Coronary artery (tissue), 2 donors: ENCODE results near the gene PAPOLG.
"Not testable (repeated sequence)": the region's sequence is repeated elsewhere in the genome, so short reads cannot be mapped to it uniquely, and the experiment has no call there.

Experiments used
- DNase-seq: peaks from one replicate; pipeline ENCODE4 v3.0.0-alpha.2; 2017; ENCODE audit warnings: low spot score
- H3K27ac ChIP-seq, 2 donors: fragments of 200-600 bp; sonication (generic); one replicate each; pipeline ENCODE4 v1.5.1; 2016 to 2019
- H3K4me3 ChIP-seq: fragments of 200-600 bp; sonication (generic); 2 replicates; pipeline ENCODE4 v1.5.1; 2016; ENCODE audit warnings: mild to moderate bottlenecking, moderate library complexity
- TF ChIP-seq, protein P1 (sequence below): fragments of 200-600 bp; sonication (generic); IDR thresholded peaks from one replicate; pipeline ENCODE4 v1.5.1; 2019; ENCODE audit warnings: antibody characterized with exemption

PAPOLG gene

DNA sequence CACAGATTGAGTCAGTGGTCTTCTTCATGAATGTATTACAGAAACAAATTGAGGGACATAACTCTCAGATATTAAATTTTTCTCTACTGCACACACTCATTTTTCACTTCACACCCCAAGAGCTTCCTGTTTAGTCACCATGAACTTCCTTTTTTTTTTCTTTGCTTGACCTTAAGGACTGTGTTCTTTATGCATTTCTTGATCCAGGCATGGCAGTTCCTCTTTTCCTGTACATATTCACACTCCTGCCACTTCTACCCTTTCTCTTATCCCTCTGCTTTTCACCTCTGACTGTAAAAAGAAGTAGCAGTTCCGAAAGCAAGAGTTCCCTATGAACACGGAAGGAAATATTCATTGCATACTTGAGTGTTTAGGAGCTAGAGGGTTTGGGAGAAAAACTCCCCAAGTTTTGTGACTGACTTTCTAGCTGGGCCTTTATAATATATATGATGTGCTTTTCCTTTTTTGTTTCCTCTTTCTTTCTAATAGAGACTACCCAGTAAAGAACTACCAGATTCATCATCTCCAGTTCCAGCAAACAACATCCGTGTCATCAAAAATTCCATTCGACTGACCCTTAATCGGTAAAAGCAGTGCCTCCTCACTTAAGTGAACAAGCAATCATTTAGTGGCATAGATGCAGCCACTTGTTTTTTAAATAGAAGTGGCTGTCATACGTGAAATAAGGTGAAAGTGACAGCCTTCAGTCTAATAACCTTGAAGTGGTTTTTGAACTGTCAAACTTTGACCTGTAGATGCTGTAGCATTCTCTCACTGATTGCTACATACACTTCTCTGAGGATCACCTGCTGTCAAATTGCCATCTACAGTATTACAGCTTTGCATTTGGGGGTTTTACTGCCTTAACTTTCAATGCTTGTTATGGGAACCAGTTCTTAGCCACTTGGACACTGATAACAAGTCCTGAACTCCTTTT lies 40.8 kb downstream of the PAPOLG start:
- H3K4me3 ChIP-seq, result no peak overlapping the region
- peak overlapping the region in 1 of 2 donors; percentile 51 for H3K27ac ChIP-seq
- no peak for DNase-seq
- TF ChIP-seq, protein P1, sequence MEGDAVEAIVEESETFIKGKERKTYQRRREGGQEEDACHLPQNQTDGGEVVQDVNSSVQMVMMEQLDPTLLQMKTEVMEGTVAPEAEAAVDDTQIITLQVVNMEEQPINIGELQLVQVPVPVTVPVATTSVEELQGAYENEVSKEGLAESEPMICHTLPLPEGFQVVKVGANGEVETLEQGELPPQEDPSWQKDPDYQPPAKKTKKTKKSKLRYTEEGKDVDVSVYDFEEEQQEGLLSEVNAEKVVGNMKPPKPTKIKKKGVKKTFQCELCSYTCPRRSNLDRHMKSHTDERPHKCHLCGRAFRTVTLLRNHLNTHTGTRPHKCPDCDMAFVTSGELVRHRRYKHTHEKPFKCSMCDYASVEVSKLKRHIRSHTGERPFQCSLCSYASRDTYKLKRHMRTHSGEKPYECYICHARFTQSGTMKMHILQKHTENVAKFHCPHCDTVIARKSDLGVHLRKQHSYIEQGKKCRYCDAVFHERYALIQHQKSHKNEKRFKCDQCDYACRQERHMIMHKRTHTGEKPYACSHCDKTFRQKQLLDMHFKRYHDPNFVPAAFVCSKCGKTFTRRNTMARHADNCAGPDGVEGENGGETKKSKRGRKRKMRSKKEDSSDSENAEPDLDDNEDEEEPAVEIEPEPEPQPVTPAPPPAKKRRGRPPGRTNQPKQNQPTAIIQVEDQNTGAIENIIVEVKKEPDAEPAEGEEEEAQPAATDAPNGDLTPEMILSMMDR, result no peak

DNA sequence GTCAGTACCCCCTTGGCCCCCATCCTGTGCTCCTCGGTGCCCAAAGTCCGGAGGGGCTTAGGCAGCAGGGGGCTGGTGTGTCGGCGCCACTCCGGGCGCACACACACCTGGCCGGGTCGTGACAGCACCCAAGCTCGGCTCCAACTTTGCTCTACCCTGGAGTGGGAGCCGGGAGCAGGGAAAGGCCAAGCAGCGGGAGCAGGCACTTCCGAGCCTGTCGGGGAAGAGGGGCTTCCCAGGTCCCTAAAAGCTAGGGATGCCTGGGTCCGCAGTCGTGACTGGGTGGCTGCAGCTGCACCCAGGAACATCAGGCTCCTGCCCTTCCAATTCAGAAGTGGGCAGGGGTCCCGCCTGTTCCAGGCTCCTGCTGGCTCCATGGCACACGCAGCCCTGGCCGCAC lies 48.4 kb downstream of the PAPOLG start:
- no peak for DNase-seq
- Histone ChIP-seq H3K27ac (no peak overlapping the region), H3K4me3 (no peak overlapping the region)
- TF ChIP-seq, protein P1, result no peak

DNA sequence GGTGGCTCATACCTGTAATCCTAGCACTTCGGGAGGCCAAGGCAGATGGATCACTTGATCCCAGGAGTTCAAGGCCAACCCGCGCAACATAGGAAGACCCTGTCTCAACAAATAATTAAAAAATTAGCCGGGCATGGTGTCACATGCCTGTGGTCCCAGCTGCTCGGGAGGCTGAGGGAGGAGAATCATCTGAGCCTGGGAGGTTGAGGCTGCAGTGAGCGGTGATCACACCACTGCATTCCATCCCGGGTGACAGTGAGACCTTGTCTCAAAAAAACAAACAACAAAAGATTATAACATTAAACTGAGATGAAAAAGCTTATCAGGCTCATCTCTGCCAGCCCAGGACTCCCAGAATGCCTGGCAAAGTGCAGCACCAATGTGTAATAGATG lies 50.5 kb downstream of the PAPOLG start:
- TF ChIP-seq, protein P1, result no peak
- no peak overlapping the region for H3K27ac ChIP-seq
- DNase-seq, result no peak
- no peak overlapping the region for H3K4me3 ChIP-seq

DNA sequence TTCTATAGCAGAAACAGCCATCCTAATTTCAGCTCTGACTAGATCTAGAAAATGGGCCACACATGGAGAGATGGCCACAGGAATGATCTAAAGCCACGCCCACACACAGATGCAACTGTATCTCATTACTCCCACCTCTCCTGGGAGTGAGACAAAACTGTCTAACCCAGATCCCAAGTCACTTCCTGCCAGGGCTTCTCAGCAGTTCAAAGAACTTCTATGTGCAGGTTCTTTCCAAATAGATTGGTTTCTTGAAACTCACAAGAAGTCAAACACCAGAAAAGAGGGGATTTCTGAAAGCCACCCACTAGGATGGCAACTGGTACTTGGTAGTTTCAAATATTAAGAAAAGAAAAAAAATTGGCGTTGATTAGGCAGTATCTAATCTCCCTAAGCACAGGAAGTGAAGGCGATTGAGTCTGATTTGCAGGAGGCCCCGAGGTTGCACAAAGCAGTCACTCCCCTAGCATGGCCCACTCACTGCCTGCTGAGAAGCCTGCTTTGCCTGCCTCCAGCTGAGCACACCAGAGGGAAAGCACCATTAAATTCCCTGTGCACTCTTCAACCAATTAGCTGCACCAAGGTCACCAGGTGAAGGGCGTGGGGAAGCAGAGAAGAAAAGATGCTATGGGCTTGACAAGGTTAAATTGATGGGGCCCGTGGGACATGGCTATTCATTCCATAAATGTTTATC lies 51.1 kb downstream of the PAPOLG start:
- TF ChIP-seq, protein P1, result no peak
- no peak for DNase-seq
- Histone ChIP-seq H3K27ac (no peak overlapping the region), H3K4me3 (no peak overlapping the region)

DNA sequence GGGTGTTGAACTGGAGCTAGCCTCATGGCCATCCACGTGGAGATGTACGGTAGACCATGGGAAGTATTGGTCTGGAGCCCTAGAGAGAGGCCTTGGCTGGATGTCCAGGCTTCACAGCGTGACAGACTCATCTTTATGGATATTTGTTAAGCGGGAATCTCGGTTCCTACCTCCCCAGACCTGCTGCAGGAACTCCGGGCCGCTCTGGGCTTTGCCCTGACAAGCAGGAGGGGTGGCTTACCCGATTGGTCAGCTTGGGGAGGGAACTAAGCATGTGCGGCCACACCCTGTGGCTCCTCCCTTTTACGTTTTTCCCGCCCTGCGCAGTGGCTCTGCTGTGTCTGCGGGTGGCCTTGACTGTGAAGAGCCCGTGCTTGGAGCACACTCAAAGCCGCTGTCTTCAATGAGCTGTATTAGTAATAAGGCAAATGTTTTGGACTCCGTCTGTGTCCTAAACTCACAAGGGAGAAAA lies 52.3 kb downstream of the PAPOLG start:
- H3K27ac ChIP-seq, result no peak overlapping the region
- DNase-seq, result no peak
- TF ChIP-seq, protein P1, result no peak
- no peak overlapping the region for H3K4me3 ChIP-seq

DNA sequence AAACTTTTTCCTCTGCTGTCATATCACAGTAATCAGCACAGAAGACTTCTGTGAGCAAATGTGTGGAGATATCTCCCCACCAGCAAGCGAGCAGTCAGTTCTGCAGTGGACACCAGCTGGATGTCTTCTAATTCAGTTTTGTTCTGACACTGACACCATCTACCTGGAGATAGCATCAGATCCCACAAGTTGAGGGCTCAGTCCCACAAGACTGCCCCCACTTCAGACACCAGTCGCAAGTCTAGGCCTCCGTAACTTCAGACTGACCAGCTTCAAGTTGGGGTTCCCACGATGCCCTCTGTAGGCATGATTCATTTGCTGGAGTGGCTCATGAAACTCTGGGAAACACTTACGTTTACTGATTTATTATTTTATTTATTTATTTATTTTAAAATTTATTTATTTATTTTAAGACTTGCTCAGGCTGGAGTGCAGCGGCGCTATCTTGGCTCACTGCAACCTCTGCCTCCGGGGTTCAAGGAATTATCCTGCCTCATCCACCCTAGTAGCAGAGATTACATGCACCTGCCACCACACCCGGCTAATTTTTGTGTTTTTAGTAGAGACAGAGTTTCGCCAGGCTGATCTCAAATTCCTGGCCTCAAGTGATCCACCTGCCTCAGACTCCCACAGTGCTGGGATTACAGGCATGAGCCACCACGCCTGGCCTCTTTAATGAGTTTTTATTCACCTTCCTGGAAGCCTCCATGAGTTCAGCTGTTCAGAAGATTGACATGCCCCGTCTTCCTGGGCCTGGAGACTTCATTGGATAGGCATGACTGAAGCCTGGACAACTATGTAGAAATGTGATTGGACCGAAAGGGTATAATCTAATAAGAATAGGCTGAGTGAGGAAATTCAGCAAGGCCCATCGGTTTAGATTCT lies 55.7 kb downstream of the PAPOLG start:
- no peak for DNase-seq
- H3K4me3 ChIP-seq, result no peak overlapping the region
- TF ChIP-seq, protein P1, result no peak
- no peak overlapping the region for H3K27ac ChIP-seq

DNA sequence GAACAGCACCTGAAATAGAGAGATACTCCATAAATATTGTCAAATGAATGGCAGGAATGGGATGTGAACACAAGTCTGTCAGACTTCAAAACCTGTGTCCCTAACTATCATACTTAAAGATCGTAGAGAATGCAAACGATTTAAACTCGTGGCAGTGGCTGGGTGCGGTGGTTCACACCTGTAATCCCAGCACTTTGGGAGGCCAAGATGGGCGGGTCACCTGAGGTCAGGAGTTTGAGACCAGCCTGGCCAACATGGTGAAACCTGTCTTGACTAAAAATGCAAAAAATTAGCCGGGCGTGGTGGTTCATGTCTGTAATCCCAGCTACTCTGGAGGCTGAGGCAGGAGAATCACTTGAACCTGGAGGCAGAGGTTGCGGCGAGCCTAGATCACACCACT lies 61.1 kb downstream of the PAPOLG start:
- DNase-seq, result peak; percentile 22
- H3K27ac ChIP-seq, H3K4me3 ChIP-seq: not testable (repeated sequence)
